ENCODE measurements around the gene LITAF. TPM values are rescaled to one million over a fixed set of nuclear protein-coding genes. Genes with fewer than 3 reads are reported as not detected.

The LITAF gene
- total and polyA plus RNA-seq, 2 of the 4 experiments (the other 2 are of a cell fraction): 113 to 206 TPM

DNA sequence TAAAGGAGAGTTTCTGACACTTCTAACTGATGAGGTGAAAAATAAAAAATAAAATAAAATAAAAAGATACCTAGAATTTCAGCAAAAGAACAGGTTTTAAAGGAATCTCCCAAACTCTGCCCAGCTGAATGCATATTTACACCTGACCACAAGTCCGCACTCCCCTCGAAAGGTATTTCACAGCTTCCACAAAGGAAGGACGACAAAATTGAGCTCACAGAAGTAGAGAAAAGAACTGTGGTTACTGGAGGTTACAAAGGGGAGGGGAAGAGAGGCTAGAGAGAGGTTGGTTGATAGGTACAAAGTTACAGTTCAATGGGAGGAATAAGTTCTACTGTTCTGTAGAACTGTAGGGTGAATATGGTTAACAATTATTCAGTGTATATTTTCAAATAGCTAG, 5.0 kb downstream of the LITAF start:
- ATAC-seq (ENCODE audit: low read depth) (no peak), DNase-seq (no peak)
- Histone ChIP-seq H3K9me1 (ENCODE audit: insufficient read depth, low read length) (peaks cover 18% of the 10 kb centered on the region), H3K4me2 (ENCODE audit: low read depth, low read length) (no peak overlapping the region), H3K9me3 (ENCODE audit: control insufficient read depth, insufficient read depth, low read length) (no peaks in the 10 kb centered on the region), H2BK5ac (ENCODE audit: low read depth, low read length, poor library complexity, severe bottlenecking) (no peak overlapping the region), H4K20me1 (ENCODE audit: insufficient read depth, low read length) (peaks cover 70% of the 10 kb centered on the region), H2AFZ (replicated peaks; ENCODE audit: low read length, poor library complexity) (no peak overlapping the region), H3K27ac (ENCODE audit: insufficient read depth, low read length) (no peak overlapping the region), H3K4me1 (ENCODE audit: control insufficient read depth, insufficient read depth, low read length) (peaks cover 10% of the 10 kb centered on the region), H3K18ac (ENCODE audit: low read depth, low read length) (no peak overlapping the region), H2AK9ac (replicated peaks; ENCODE audit: low read depth, low read length, poor library complexity) (no peak overlapping the region), H4K8ac (ENCODE audit: low read depth in 2 of 2, low read length in 2 of 2) (no peak overlapping the region), H3K36me3 (ENCODE audit: control insufficient read depth, insufficient read depth, low read length) (peaks cover 14% of the 10 kb centered on the region), H3K4ac (ENCODE audit: low read depth, low read length) (no peak overlapping the region), H3K79me1 (ENCODE audit: low read depth in 1 of 2, low read length in 2 of 2) (peaks cover 35 to 80% of the 10 kb centered on the region in 2 experiments), H3K14ac (replicated peaks; ENCODE audit: low read depth, low read length) (no peak overlapping the region), H2BK120ac (ENCODE audit: low read depth, low read length) (no peak overlapping the region), H3K4me3 (ENCODE audit: insufficient read depth, low read depth, low read length) (no peak overlapping the region), H3K27me3 (ENCODE audit: control insufficient read depth, insufficient read depth, low read length) (no peaks in the 10 kb centered on the region), H3K23ac (ENCODE audit: low read depth, low read length) (no peak overlapping the region), H4K5ac (ENCODE audit: low read depth, low read length) (no peak overlapping the region), H2AK5ac (ENCODE audit: low read depth, low read length) (peak overlapping the region; percentile 11; the same call in 1 of the 2 replicates), H4K91ac (ENCODE audit: insufficient read depth, low read depth, low read length) (no peak overlapping the region), H3K9ac (ENCODE audit: low read depth, low read length) (no peak overlapping the region), H2BK20ac (ENCODE audit: low read depth, low read length) (no peak overlapping the region), H3K56ac (ENCODE audit: extremely low read depth, insufficient read depth, low read length) (no peak overlapping the region), H2BK15ac (ENCODE audit: low read depth, low read length) (no peak overlapping the region)
- TF ChIP-seq RFX5 (IDR thresholded peaks at IDR 0.05; ENCODE audit: low read depth, low read length): no peak
- no peak for TF ChIP-seq BHLHE40 (IDR thresholded peaks at IDR 0.05; ENCODE audit: low read depth, low read length)
- no peak for TF ChIP-seq RAD21 (IDR thresholded peaks at IDR 0.05; ENCODE audit: low read length)
- TF ChIP-seq MXI1 (IDR thresholded peaks at IDR 0.05; ENCODE audit: borderline replicate concordance, low read depth, low read length): no peak
- TF ChIP-seq, protein P1, sequence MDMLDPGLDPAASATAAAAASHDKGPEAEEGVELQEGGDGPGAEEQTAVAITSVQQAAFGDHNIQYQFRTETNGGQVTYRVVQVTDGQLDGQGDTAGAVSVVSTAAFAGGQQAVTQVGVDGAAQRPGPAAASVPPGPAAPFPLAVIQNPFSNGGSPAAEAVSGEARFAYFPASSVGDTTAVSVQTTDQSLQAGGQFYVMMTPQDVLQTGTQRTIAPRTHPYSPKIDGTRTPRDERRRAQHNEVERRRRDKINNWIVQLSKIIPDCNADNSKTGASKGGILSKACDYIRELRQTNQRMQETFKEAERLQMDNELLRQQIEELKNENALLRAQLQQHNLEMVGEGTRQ (IDR thresholded peaks at IDR 0.05; ENCODE audit: low read depth, low read length): no peak
- TF ChIP-seq, protein P2, sequence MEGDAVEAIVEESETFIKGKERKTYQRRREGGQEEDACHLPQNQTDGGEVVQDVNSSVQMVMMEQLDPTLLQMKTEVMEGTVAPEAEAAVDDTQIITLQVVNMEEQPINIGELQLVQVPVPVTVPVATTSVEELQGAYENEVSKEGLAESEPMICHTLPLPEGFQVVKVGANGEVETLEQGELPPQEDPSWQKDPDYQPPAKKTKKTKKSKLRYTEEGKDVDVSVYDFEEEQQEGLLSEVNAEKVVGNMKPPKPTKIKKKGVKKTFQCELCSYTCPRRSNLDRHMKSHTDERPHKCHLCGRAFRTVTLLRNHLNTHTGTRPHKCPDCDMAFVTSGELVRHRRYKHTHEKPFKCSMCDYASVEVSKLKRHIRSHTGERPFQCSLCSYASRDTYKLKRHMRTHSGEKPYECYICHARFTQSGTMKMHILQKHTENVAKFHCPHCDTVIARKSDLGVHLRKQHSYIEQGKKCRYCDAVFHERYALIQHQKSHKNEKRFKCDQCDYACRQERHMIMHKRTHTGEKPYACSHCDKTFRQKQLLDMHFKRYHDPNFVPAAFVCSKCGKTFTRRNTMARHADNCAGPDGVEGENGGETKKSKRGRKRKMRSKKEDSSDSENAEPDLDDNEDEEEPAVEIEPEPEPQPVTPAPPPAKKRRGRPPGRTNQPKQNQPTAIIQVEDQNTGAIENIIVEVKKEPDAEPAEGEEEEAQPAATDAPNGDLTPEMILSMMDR (conservative IDR thresholded peaks at IDR 0.05; ENCODE audit: low read depth, low read length): no peak
- TF ChIP-seq POLR2A (IDR thresholded peaks at IDR 0.05; ENCODE audit: low read depth, low read length): no peak
- TF ChIP-seq MAZ (IDR thresholded peaks at IDR 0.05; ENCODE audit: borderline replicate concordance, low read depth, low read length): no peak
- intact Hi-C loops (cut with micrococcal nuclease): loop anchor here (5.0 kb wide), 1 partner anchor 34 kb away; no protein-coding TSS in a partner anchor
- in situ Hi-C loops (cut with MboI; ENCODE audit: low sequenced_read_pairs): no loop called here
- ChIA-PET CTCF (no interaction called here), POLR2A (ENCODE audit: unreplicated experiment) (no interaction called here)
- dilution Hi-C loops (cut with HindIII; ENCODE audit: low sequenced_read_pairs, unreplicated experiment): no loop called here
- 80% methylated on average over 1 of the region's 3 CpGs; no CpG with 5 or more reads in 1 of the 2 experiments for WGBS, 2 experiments (ENCODE audit: extremely low coverage in 2 of 2, insufficient read length in 1 of 2)
- no TSS peak for BruUV-seq (replicated peaks)
